GM21576 (cell line): Measurements from ENCODE around the gene SLC7A5.
"Not testable (repeated sequence)": the region's sequence is repeated elsewhere in the genome, so short reads cannot be mapped to it uniquely, and the experiment has no call there.

Source experiments
- ATAC-seq: cut with Tn5 transposase; IDR thresholded peaks from one replicate; pipeline ENCODE4 v1.9.1; 2021; ENCODE audit warnings: mild to moderate bottlenecking, moderate library complexity; ENCODE audit not compliant: unreplicated experiment

The SLC7A5 gene

DNA sequence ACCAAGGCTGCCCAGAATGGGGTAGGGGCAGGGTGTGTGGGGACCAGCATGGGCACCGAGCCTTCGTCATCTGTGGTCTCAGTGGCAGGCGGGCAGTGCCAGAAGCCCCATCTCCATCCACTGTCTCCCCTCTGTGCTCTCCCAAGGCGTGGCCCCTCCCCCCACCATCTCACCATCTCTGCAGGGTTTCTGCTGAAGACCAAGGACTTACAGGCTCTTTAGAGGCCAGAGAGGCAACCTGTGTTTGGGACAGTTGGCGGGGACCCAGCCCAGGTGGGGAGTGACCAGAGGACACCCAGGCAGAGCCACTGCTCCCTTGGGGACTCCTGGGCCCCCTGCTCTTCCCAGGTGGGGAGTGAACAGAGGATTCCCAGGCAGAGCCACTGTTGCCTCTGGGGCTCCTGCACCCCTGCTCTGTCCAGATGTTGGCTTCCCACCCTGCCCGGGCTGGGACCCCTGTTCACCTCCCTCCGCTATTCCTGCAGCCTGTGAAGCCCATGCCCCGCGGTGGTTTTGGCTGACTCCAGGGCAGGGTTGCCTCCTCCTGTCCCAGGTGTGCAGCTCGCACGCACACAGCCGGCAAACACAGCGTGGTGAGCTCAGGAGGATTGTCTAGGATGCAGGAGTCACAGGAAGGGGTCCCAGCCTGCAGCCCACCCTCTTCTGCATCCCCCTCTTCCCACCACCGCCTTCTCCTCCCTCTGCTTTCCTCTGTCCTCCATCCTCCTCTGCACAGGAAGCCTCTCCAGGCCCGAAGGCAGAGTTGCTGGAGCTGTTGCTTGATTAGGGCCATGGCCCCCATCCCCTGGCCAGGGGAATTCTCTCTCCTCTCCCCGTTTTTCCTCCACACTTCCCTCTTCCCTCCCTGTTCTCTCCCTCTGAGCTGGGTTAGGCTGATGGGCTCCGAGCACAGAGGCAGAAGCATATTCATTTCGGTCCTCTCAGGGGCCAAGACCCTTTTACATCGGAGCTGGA is 45.0 kb downstream of the SLC7A5 start:
- ATAC-seq, result no peak

DNA sequence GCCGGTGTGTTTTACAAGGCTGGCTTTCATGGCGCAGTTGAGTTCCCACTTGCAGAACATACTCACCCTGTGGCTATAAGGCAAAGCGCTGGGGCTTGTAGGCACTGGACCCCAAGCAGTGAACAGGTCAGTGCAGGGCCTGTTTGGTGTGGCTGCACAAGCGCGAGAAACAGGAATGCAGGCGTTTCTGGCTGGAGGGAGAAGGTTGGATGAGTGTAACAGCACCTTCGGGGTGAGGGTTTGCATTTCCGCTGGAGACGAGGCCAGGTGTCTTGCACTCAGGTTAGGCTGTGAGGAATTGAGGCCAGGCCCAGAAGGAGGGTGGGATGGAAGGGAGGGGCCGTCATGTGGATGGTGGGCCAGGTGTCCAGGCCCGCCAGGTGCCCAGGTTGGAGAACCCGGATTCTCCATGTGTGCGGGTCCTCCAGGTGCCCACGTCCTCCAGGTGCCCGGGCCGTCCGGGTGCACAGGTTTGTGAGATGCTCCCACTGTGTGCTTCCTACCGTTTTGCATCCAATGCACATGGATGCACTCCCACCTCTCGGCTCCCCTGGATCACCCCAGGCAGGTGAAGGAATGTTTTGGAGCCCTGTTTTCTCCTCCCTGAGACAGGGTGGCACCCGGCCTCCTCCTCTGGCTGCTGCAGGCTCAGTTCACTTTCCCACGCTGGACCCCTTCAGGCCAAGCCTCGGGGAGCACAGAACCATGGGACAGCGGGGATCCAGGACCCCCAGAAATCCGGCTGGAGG is 46.0 kb downstream of the SLC7A5 start:
- no peak for ATAC-seq

DNA sequence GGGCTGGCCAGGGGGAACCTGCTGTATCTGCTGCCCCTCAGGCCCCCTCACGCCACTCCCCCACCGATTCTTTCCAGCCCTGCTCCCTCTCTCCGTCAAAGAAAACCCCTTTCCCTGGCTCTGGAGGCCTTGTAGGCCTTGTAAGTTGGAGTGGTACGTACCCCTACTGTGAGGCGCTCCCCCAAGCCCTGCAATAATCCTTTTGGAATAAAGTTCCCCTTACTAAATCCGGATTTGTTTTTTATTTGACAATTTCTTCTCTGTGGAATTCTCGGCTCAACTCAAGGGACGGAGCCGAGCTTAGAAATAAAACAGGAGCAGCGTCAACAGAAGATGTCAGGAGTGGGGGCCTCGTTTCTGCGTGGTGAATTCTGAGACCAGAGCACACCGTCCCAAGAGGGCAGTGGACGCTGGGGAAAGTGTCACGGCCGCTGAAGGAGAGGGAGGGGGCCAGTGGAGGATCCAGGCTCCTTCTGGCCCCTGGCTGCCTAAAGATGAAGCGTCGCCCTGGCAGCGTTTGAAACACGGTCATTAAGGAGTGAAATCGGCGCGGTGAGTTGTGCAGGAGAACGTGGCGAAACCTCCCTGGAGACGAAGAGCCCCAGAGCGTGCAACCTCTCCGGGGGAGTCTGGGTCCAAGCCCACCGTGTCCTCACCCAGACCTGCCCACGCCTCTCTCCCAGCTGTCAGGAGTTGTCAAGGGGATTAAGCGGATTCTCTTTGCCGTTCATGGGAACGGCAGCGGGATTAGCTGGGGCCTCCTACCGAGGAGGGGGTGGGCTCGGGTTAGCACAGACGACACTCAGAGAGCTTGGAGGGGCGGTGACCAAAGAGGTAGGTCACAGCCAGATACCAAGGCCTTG is 47.0 kb downstream of the SLC7A5 start:
- ATAC-seq, result no peak

DNA sequence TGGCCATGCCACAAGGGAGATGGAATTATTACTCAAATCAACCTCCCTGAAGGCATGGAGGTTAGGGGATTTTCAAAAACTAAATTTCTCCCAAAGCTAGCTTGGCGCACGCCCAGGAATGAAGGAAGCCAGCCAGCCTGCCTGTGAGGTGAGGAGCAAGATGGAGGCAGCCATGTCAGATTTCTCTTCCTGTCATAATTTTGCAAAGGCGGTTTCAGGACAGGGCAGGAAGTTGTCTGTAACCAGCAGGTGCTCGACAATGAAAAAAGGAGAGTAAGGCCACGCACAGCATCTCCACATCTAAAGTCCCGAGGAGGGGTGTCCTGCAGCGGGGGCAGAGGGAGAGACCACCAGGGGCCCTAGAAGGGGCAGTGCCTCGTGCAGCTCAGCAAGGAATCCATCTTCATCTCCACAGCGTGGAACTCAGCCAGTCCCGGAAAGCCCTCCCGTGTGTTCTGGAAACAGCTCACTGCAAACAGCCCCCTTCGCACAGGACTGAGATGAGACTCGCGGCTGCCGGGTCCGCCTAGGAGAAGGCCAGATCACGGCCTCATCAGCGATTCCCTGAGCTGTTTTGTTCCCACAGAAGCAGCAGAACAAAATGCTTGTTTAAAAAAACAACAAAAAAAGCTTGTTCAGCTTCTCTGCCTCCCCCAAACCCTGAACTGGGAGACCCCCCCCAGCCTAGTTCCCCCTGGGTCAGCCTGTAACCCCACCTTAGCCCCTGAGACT is 47.8 kb downstream of the SLC7A5 start:
- no peak for ATAC-seq

DNA sequence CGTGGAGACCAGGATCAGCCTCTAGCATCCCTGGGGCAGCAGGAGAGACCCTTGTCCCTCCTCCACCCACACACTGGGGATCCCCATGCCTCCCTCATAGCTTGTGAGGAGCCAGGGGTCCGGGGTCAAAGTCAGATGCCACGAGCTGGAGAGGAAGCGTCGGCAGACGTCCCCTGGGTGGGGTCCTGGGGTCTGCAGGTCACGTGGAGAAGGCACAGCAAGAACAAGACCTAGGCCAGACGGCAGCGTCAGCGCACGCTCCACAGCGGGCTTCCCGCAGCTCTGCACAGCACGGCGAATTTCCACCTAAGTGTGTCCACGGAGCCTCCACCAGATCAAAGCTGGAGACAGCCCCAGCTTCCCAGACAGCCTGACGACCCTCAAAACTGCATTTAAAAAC is 49.3 kb downstream of the SLC7A5 start:
- ATAC-seq, result no peak

DNA sequence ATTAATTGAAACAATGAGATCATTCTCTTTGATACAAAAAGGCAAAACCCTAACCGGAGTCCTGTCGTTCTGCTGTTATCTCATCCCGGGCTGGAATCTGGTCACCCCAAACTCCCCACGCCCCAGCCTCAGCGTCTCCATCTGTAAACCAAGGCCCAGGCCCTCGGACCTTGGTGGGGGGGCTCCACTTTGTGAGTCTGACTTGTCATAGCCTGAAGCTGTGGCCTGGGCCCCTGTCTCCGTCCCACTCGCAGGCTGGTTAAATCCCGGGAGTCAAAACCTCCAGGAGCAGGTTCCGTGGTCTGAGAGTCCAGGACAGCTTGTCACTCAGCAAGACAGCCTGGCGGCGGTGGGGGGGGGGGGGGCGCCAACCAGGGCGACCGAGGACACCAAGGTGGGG is 50.0 kb downstream of the SLC7A5 start:
- ATAC-seq, result no peak

DNA sequence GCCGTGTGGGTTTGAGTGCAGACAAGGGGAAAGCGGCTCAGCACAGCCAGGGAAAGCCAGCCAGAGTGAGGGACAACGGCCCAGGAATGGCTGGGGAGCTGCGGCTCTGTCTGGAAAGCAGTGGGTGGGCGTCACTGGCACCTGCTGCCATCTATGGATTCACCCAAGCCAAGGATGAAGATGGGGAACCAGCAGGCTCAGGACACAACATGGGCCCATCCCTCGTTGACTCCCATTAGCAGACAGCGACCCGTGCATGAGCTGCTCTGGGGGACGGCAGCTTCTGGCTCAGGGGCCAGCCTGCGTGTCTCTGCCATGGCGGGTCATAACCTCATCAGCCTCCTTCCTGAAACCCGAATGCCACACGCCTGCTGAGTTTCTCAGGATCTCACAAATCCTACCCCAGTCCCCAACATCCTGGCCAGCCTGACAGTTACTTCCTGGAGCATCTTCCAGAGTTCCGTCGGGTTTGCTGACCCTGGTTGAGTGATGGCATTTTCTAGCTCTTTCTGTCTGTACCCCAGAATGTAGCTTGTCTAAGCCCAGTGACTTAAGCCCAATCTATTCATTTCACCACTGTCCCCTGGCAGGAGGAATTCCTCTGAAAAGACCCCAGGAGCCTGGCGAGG is 50.7 kb downstream of the SLC7A5 start:
- no peak for ATAC-seq

DNA sequence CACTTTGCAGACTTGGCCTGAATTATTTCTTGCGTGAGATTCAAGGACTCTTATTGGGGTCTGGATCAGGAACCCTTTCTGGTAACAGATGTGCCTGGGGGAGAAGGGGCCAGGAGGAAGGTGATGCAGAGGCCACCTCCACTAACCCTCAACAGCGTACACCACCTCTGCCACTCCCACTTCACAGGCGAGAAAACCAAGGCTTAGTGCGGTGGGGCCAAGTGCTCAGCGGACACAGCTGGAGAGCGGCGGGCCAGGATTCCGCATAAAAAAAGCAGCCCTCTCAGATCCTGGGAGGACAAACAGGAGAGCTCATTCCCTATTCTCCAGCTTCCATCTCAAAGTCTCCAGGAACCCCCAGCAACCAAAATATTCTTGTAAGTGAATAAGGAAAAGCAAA is 51.4 kb downstream of the SLC7A5 start:
- no peak for ATAC-seq

DNA sequence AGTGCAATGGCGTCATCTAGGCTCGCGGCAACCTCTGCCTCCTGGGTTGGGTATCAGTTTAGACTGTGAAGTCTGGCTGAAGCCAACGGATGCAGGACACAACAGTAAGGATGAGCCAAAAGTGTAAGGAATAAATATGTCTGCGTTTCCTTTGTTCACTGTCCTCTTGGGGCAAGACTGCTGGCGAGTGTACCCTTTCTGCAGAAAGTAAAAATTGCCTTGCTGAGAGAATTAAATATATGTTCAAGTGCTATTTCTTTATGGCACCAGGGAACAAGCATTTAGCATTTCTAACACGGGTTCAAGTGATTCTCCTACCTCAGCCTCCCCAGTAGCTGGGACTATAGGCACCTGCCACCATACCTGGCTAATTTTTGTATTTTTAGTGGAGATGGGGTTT is 51.9 kb downstream of the SLC7A5 start:
- ATAC-seq, result not testable (repeated sequence)

DNA sequence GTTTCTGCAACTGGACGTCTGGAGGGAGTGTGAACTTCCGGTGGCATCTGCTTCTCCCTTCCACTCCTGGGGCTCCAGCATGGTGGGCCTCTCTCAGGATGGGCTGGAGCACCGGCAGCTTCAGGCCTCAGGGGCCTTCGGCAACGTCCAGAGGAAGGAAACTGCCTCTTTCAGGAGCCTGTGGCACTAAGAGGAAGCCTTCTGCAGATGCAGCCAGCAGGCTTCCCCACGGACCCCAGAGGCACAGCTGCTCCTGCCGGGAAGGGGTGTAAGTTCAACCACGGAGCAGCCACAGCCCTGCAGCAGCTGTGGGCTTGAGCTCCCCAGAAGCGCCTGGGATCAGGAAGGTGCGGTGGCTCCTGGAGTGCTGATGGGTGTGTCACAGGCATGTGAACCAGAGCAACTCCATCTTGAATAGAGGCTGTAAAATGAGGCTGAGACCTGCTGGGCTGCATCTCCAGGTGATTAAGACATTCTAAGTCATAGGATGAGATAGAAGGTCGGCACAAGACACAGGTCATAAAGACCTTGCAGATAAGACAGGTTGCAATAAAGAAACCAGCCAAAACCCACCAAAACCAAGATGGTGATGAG is 52.7 kb downstream of the SLC7A5 start:
- ATAC-seq, result no peak

DNA sequence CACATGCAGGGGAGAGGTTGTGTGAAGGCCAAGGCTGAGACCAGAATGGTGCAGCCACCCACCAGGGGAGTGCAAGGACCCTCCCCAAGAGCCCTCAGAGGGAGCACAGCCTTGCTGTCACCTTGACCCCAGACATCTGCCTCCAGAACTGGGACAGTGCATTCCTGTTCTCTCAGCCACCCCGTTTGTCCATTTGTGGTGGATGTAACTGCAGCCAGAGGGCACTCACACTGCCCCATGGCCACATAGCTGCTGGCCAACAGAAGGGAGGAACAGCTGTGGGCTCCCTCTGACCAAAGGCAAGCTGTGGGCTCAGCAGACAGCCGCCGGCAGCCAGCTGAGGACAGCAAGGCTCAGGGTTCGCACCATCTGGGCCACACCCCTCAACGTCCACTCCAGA is 53.7 kb downstream of the SLC7A5 start:
- ATAC-seq, result no peak

DNA sequence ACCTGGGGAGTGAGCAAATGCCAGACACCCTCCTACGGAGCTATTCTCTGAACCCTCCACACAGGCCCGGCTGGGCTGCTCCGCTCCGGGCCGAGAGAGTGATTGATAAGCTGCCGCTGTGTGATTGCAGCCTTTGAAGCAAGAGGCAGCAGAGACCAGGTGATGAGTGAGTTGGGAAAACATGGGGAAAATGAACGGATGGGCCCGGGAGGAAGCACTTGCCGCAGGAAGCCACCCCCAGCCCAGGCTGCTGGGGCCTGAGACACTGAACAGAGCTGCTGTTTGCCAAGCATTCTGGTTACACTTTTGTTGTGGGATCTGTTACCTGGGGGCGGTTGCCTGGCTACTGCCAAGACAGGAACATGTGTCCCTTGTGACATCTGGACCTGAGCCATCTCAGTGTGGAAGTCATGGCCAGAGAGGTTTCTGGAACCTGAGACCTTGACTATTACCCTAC is 57.1 kb downstream of the SLC7A5 start:
- ATAC-seq, result no peak

DNA sequence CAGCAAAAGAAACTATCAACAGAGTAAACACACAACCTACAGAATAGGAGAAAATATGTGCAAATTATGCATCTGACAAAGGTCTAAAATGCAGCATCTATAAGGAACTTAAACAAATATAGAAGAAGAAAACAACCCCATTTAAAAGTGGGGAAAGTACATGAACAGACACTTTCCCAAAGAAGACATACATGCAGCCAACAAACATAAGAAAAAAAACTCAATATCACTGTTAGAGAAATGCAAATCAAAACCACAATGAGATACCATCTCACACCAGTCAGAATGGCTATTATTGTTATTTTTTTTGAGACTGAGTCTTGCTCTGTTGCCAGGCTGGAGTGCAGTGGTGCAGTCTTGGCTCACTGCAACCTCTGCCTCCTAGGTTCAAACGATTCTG is 57.9 kb downstream of the SLC7A5 start:
- ATAC-seq, result not testable (repeated sequence)

DNA sequence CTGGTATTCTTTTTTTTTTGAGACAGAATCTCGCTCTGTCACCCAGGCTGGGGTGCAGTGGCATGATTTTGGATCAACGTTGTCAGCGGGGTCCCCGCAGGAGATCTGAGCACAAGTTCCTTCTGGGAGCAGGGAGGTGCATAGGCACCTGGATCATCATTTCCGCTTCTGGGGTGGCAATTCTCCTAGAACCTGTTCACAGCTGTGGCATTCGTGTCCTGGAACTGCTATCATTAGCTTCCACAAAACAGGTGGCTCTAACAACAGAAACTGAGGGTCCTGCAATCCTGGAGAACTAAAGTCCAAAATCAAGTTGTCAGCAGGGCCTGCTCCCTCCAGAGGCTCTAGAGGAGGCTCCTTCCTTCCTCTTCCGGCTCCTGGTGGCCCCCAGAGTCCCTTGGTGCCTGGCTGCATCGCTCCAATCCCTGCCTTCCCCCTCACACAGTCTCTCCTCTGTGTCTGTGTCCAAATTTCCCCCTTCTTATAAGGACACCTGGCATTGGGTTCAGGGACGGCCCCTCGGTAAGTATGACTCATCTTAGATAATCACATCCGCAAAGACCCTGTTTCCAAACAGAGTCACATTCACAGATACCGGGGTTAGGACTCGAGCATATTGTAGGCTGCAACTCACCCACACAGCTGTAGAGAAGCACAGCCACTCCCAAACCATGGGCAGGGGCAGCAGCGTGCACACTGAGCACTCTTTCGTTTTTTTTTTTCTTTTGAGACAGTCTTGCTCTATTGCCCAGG is 60.0 kb downstream of the SLC7A5 start:
- peak; percentile 50 for ATAC-seq

DNA sequence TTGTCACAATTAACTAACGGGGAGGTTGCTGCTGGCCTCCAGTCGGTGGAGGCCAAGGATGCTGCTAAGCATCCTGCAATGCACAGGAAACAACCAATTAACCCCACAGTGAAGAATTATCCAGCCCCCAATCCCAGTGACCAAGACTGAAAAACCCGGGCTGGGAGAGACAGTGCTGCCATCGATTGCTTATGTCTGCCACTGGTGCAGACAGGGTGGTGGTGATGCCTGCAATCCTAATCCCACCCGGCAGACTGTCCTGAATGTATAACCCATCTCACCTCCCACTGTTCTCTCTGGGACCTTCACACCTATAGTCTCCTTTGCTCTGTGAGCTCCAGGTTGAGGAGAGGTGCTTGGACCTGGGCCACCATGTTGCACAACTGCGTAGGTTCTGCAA is 61.2 kb downstream of the SLC7A5 start:
- no peak for ATAC-seq

DNA sequence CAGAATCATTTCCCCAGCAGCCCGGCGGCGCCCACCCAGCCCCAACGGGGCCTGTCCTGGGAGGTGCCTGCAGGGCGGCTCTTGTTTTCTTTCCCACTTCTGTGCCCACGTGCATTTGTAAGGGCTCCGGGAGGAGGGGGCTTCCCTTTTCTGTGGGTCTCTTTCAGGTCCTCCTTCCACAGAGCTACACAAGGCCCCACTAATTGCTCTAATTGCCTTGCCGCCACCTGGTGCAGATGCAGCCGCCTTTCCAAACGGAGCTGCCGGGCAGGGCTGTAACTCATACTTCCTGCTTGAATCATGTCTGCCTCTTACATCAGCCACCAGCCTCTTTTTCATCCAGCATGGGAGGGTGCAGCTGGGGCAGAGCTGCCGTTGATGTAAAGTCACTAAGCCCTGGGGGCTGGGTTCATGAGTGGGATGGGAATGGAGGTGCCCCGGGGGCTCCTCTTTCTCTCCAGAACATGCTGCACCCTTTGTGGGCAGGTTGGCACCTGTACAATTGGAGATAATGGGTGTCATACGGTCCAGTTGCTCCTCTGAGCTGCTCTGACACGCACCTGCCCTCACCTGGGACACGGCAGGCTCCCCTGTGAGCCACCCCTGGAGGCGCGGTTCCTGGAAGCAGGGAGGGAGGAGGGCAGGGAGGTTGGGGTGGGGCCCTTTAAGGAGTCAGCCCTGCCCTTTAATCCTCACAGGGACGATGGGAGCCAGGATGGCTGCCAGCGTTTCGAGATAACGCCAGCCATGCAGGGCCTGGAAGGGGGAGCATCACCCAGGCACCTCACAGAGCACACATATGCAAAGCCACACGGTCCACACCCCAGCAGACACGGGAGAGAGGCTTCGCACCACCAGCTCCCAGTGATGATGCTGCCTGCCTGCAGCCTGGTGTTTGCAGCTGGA is 62.4 kb downstream of the SLC7A5 start:
- no peak for ATAC-seq

DNA sequence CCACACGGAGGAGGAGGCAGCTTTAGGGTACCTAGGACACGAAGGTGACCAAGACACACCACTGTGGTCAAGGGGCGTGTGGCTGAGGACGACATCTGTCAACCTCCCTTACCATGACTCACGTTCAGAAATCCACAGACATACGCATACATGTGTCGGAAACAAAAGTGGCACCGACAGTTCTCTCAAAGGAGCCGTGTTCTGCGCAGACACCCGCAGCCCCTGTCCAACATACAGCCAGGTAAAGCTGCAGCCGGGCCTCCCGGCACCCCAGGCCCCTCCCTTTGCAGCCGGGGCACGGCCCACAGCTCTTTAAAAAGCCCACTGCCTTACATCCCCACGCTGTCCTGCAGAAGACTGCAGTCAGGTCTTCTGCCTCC is 63.1 kb downstream of the SLC7A5 start:
- no peak for ATAC-seq

DNA sequence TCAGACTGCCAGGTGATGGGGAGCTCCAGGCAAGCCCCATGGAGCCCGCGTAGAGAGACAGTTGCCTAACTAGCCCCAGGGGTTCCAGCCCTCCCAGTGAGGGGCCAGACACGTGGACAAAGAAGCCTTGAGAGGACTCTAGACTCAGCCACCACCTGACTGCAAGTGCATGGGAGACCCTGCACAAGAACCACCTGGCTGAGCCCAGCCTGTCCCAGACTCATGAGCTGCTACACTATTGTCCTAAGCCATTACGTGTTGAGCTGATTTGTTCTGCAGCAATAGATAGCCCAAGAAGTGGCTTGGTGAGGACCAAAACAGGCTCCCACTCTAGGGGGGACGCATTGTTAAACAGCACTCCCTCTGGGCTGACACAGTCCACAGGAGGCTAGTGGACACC is 65.9 kb downstream of the SLC7A5 start:
- ATAC-seq, result no peak
